Central memory CD8-positive, alpha-beta T cell (primary cell): ENCODE results near the gene ZNG1B.
"Not testable (repeated sequence)": the region's sequence is repeated elsewhere in the genome, so short reads cannot be mapped to it uniquely, and the experiment has no call there.

ENCODE experiments used
- ATAC-seq: fragments of 150-1000 bp; cut with Tn5 transposase; replicated peaks from 2 replicates; pipeline ENCODE4 v1.10.0; 2022; ENCODE audit warnings: mild to moderate bottlenecking, moderate FRiP score, moderate number of reproducible peaks; ENCODE audit not compliant: poor library complexity, severe bottlenecking; ENCODE audit errors: extremely low read depth
- DNase-seq, 2 donors: peaks; one replicate each; pipeline ENCODE4 v3.0.0; 2021; ENCODE audit warnings: low spot score in 2 of 2
- H3K27ac Mint-ChIP-seq: one replicate; pipeline ENCODE4 v1.8.0; 2022; ENCODE audit warnings: low read depth, mild to moderate bottlenecking, moderate library complexity, mixed read lengths
- H3K27me3 Mint-ChIP-seq: one replicate; pipeline ENCODE4 v1.8.0; 2022; ENCODE audit warnings: mixed read lengths
- H3K36me3 Mint-ChIP-seq: one replicate; pipeline ENCODE4 v1.8.0; 2022; ENCODE audit warnings: mild to moderate bottlenecking, moderate library complexity, mixed read lengths; ENCODE audit not compliant: insufficient read depth
- H3K4me1 Mint-ChIP-seq: one replicate; pipeline ENCODE4 v1.8.0; 2022; ENCODE audit warnings: mixed read lengths
- H3K4me3 Mint-ChIP-seq: one replicate; pipeline ENCODE4 v1.8.0; 2022; ENCODE audit warnings: mild to moderate bottlenecking, moderate library complexity, mixed read lengths
- H3K9me3 Mint-ChIP-seq: one replicate; pipeline ENCODE4 v1.8.0; 2022; ENCODE audit warnings: mixed read lengths

The ZNG1B gene

DNA sequence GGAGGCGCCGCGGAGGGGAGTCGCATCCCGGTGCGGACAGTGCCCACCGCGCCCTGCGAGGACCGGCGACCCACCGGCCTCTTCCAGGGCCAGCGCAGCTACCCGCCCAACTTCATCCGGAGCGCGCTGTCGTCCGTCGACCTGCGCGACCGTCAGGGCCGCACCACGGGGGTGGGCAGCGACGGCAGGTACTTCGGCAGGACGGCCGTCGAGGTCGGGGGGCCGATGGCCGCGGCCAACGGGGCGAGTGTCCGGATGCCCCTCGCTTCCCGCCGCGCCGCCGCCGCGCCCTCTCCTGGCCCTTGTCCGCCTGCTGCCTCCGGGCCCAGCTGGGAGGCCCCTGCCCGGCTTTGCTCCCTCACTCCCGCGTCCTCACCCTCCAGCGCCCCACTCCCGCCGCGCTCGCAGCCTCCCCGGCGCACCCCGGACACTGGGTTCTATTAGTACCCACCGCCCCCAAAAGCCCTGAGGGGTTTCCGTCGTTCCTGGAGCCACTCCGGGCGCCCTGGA is 104.5 kb downstream of the ZNG1B start:
- not testable (repeated sequence) for H3K4me1 Mint-ChIP-seq, DNase-seq, H3K36me3 Mint-ChIP-seq, H3K9me3 Mint-ChIP-seq, ATAC-seq
- Mint-ChIP-seq H3K27ac (peak overlapping the region; percentile 46), H3K4me3 (peak overlapping the region; percentile 87), H3K27me3 (peaks cover 10% of the 10 kb centered on the region)

DNA sequence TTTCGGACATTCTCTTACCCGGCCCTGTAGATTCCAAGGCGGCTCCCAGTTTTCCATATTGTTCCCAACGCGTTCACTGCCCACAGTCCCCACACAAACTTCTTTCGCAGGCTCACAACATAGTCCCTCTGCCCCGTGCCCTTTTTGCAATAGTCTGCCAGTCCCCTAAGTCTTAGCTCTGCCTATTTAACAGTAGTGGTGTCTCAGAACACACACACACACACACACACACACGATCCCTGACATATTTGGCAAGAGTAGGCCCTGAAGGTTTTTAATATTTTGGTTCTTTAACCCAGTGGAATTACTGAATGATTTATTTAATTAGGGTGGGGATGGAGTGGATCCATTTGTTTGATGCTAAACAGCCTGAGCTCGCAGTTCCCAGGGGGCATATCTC is 105.0 kb downstream of the ZNG1B start:
- H3K4me1 Mint-ChIP-seq, H3K36me3 Mint-ChIP-seq, DNase-seq, ATAC-seq, H3K9me3 Mint-ChIP-seq: not testable (repeated sequence)
- Mint-ChIP-seq H3K4me3 (peak overlapping the region; percentile 87), H3K27me3 (peaks cover 10% of the 10 kb centered on the region), H3K27ac (peak overlapping the region; percentile 46)
